Measurements from ENCODE around the gene GKN1.

GRCh38 chr2:68952887-68953521 is 21.4 kb upstream of the GKN1 start, which contains the start of gene GKN2:
- TF ChIP-seq CTCF (conservative IDR thresholded peaks at IDR 0.05 in 1 of 2, IDR thresholded peaks at IDR 0.05 in 1 of 2; ENCODE audit: low read depth in 1 of 2, low read length in 2 of 2) (no peak), EZH2 (IDR thresholded peaks at IDR 0.05; ENCODE audit: low read length, missing control alignments) (no peak)

Measured in fibroblast of lung (primary cell).